Brain microvascular endothelial cell (primary cell): Measurements from ENCODE around the gene BMP7.

Experiments used
- DNase-seq: peaks from one replicate; pipeline ENCODE4 v3.0.0-alpha.2; 2020
- H3K27ac ChIP-seq: fragments of 250-450 bp; sonication (Bioruptor Pico); 2 replicates; pipeline ENCODE4 v1.5.1; 2020; ENCODE audit warnings: mild to moderate bottlenecking, moderate library complexity
- H3K27me3 ChIP-seq: fragments of 250-450 bp; sonication (Bioruptor Pico); replicated peaks from 2 replicates; pipeline ENCODE4 v1.5.1; 2020; ENCODE audit warnings: mild to moderate bottlenecking
- H3K36me3 ChIP-seq: fragments of 250-450 bp; sonication (Bioruptor Pico); replicated peaks from 2 replicates; pipeline ENCODE4 v1.5.1; 2020; ENCODE audit warnings: mild to moderate bottlenecking
- H3K4me3 ChIP-seq: 2 replicates; pipeline ENCODE4 v1.5.1; 2011; ENCODE audit warnings: low read depth, mild to moderate bottlenecking, control low read depth, low read length, moderate library complexity
- in situ Hi-C: cut with HindIII; loops from 2 replicates; pipeline ENCODE4 v1.10.0; 2017; ENCODE audit warnings: low sequenced_read_pairs, low pct_ligation_motif_present
- TF ChIP-seq, protein P1 (sequence below): IDR thresholded peaks from 2 replicates; pipeline ENCODE4 v1.5.1; 2011; ENCODE audit warnings: low read depth, mild to moderate bottlenecking, moderate library complexity, low read length, control low read depth, inconsistent platforms; ENCODE audit errors: missing control alignments

The BMP7 gene

DNA sequence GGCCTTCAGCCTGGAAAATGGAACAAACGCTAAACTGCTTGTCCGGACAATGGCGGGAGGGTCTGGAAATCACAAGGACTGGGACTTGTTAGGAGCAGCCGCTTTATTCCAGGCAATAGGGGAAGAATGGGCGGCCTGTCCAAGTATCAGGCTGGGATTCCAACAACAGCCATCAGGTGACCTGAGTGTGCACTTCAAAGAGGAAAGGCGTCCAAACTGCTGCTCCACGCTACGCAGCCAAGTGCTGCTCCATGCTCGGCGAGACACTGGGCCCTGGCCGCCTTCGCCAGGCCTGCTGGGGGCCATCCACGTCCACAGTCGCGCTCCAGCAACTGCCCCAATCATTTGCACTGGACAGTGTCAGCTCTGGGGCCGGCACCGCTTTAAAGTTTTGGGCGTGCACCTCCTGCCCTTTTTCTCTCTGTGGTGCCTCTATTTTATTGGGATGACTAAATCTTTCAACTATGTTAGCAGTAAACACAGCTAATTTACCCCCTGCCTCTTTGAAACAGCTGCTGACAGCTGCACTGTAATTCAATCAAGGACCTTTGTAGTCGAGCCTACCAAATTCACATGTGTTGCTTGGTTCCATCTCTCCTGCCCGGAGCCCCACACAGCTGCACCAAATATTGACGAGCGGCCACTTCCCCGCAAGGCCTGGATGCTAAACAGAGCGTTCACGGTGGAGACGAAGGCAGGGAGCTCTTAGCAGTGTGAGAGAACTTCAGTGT lies 98.3 kb downstream of the BMP7 start:
- Histone ChIP-seq H3K27me3 (no peaks in the 10 kb centered on the region), H3K4me3 (no peak overlapping the region), H3K27ac (no peak overlapping the region), H3K36me3 (no peaks in the 10 kb centered on the region)
- in situ Hi-C loops = no loop called here
- TF ChIP-seq, protein P1, sequence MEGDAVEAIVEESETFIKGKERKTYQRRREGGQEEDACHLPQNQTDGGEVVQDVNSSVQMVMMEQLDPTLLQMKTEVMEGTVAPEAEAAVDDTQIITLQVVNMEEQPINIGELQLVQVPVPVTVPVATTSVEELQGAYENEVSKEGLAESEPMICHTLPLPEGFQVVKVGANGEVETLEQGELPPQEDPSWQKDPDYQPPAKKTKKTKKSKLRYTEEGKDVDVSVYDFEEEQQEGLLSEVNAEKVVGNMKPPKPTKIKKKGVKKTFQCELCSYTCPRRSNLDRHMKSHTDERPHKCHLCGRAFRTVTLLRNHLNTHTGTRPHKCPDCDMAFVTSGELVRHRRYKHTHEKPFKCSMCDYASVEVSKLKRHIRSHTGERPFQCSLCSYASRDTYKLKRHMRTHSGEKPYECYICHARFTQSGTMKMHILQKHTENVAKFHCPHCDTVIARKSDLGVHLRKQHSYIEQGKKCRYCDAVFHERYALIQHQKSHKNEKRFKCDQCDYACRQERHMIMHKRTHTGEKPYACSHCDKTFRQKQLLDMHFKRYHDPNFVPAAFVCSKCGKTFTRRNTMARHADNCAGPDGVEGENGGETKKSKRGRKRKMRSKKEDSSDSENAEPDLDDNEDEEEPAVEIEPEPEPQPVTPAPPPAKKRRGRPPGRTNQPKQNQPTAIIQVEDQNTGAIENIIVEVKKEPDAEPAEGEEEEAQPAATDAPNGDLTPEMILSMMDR = no peak
- DNase-seq = no peak

GRCh38 chr20:57167292-57167655 lies 99.2 kb downstream of the BMP7 start:
- Histone ChIP-seq H3K36me3 (no peaks in the 10 kb centered on the region), H3K27ac (no peak overlapping the region), H3K27me3 (no peaks in the 10 kb centered on the region), H3K4me3 (no peak overlapping the region)
- TF ChIP-seq, protein P1 = no peak
- in situ Hi-C loops = no loop called here
- no peak for DNase-seq

- DNase-seq = no peak
- H3K27me3 ChIP-seq = no peaks in the 10 kb centered on the region
- in situ Hi-C loops = no loop called here
- TF ChIP-seq, protein P1 = no peak
- no peaks in the 10 kb centered on the region for H3K36me3 ChIP-seq
- H3K27ac ChIP-seq = no peak overlapping the region
- H3K4me3 ChIP-seq = no peak overlapping the region
Observed at GRCh38 chr20:57166568-57167291, 99.7 kb downstream of the BMP7 start.

GRCh38 chr20:57165427-57166004 lies 100.9 kb downstream of the BMP7 start:
- TF ChIP-seq, protein P1 = no peak
- H3K4me3 ChIP-seq = no peak overlapping the region
- H3K27me3 ChIP-seq = no peaks in the 10 kb centered on the region
- no peaks in the 10 kb centered on the region for H3K36me3 ChIP-seq
- H3K27ac ChIP-seq = no peak overlapping the region
- DNase-seq = no peak
- in situ Hi-C loops = no loop called here

DNA sequence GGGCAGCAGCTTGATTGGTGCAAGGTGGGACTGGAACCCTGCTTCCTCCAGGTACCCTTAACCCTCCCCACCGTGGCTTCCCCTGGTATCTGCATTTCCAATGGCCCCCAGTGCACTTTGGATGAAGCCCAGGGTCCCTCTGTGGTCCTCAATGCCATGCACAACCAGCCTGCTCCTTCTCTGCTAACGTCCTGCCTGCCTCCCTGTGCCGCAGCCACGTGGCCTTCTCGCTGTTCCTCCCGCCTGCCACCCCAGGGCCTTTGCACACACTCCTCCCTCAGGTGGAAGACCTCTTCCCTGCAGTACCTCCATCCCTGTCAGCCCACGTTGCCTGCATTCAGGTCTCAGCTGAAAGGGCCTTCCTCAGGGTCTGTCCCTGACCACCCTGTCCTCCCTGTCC lies 101.6 kb downstream of the BMP7 start:
- H3K36me3 ChIP-seq = no peaks in the 10 kb centered on the region
- TF ChIP-seq, protein P1 = no peak
- no peaks in the 10 kb centered on the region for H3K27me3 ChIP-seq
- in situ Hi-C loops = no loop called here
- H3K27ac ChIP-seq = no peak overlapping the region
- no peak for DNase-seq
- no peak overlapping the region for H3K4me3 ChIP-seq
